ENCODE measurements around the gene NSL1.

- TF ChIP-seq, protein P1, sequence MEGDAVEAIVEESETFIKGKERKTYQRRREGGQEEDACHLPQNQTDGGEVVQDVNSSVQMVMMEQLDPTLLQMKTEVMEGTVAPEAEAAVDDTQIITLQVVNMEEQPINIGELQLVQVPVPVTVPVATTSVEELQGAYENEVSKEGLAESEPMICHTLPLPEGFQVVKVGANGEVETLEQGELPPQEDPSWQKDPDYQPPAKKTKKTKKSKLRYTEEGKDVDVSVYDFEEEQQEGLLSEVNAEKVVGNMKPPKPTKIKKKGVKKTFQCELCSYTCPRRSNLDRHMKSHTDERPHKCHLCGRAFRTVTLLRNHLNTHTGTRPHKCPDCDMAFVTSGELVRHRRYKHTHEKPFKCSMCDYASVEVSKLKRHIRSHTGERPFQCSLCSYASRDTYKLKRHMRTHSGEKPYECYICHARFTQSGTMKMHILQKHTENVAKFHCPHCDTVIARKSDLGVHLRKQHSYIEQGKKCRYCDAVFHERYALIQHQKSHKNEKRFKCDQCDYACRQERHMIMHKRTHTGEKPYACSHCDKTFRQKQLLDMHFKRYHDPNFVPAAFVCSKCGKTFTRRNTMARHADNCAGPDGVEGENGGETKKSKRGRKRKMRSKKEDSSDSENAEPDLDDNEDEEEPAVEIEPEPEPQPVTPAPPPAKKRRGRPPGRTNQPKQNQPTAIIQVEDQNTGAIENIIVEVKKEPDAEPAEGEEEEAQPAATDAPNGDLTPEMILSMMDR (IDR thresholded peaks at IDR 0.05): no peak
- TF ChIP-seq POLR2A (IDR thresholded peaks at IDR 0.05): no peak
These were observed 101.6 kb downstream of the NSL1 start for GRCh38 chr1:212689758-212690529.
